ENCODE measurements around the gene NFKBIB.
"Not testable (repeated sequence)": the region's sequence is repeated elsewhere in the genome, so short reads cannot be mapped to it uniquely, and the experiment has no call there.

The NFKBIB gene

DNA sequence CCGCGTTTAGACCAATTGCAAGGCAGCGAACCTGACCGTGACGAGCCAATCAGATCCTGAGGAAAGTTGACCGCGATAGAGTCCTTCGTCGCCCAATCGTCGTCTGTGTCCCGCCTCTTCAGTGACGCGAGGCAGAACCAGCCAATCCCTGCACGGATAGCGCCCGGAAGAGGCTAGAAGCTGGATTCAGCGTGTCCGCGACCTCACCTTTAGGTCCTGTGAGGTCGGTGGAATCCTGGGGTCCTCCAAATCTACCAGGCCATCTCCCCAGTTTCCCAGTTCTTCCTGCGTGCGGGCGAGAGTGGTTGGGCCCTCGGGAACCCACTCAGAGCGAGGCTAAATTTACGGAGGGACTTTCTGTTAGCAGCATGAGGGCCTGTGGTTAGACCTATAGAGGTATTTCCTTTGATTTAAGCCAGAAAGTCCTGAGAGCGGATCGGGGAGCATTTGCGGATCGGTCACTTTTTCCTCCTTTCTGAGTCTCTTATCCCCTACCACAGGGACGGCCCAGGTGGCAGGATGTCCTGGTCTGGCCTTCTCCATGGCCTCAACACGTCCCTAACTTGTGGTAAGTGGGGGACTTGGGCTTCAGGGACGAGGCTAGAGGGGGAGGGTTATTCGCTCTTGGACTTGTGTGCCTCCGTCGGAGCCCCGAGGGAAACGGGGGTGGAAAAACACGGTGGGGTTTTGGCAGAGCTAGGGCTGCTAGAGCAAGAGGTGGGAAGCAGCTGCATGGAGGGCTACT is 31.2 kb downstream of the NFKBIB start, which contains the start of gene MRPS12:
Gene MRPS12, plus strand, starts transcription at position 169 of the 745 bp plus-strand sequence. Its CDS starts 351 bp downstream, at position 520.
- DNase-seq = peak; percentile 95

GRCh38 chr19:38931521-38931793 is 31.7 kb downstream of the NFKBIB start:
- no peak for DNase-seq

GRCh38 chr19:38932425-38933179 is 32.8 kb downstream of the NFKBIB start:
- no peak for DNase-seq

GRCh38 chr19:38933544-38933943 is 33.8 kb downstream of the NFKBIB start:
- DNase-seq = no peak

- no peak for DNase-seq
Measured at GRCh38 chr19:38939957-38940356, 40.2 kb downstream of the NFKBIB start.

- not testable (repeated sequence) for DNase-seq
Measured at GRCh38 chr19:38941466-38941865, 41.7 kb downstream of the NFKBIB start.

DNA sequence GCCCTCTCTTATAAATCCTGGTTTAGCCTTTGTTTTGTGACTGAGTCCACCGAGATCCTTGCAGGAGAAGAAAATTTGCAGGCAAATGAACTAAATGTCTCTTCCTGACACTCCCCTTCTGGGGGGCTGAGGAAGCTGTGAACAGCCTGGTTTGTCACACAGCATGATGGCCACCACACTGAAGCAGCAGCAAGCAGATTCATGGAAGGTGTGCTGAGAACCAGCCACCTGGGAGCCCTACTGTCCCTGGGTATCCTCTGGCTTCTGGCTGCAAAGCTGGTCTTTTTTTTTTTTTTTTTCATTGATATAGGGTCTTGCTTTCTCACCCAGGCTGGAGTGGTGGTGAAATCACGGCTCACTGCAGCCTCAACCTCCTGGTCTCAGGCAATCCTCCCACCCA is 42.2 kb downstream of the NFKBIB start:
- no peak for DNase-seq

DNA sequence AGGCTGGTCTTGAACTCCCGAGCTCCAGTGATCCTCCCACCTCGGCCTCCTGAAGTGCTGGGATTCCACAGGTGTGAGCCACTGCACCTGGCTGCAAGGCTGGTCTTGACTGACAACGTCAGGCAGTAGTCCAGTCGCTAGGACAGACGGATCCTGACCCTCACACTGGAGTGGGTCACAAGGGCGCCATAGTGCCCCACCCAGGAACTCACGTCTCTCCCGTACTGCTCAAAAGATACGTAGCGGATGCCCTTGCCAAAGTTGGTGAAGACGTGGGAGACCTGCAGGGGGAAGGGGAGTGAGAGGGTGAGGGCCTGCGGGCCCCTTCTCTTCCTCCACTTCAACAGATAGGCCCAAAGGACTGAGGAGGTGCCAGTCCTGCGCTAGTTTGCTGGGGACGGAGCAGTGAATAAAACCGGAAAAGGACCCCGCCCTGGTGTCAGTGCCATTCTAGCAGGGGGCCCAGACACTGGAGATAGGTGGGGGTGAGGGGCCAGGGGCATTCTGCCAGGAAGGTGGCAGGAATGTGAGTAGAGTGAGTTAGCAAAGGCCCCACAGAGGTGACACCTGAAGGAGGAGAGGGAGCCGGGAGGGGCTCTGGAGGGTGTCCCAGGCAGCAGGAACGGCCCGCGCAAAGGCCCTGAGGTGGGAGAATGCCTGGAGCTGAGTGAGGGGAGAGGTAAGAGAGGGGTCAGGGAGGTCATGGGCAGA is 42.9 kb downstream of the NFKBIB start:
- DNase-seq = no peak

GRCh38 chr19:38944981-38945506 is 45.3 kb downstream of the NFKBIB start:
- DNase-seq = no peak

DNA sequence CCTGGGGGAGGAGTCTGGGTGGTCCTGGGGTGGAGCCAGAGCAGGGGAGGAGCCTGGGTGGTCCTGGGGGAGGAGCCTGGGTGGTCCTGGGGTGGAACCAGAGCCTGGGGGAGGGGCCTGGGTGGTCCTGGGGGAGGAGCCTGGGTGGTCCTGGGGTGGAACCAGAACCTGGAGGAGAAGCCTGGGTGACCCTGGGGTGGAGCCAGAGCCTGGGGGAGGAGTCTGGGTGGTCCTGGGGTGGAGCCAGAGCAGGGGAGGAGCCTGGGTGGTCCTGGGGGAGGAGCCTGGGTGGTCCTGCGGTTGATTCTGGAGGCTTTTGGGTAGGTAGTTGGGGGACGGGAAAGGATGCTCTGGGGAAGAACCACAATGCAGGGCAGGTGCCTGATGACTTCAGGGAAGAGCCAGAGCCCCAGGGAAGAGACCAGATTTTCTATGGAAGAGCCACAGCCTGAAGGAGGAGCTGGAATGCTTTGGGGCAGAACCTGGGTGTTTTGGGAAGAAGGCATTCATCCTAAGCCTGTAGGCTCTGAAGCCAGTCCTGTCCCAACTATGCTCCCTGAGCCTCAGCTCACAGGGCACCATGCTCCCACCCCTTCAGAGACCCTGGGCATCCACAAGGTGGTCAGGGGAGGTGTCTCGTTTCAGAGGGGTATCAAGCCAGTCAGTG is 45.9 kb downstream of the NFKBIB start:
- DNase-seq = no peak

DNA sequence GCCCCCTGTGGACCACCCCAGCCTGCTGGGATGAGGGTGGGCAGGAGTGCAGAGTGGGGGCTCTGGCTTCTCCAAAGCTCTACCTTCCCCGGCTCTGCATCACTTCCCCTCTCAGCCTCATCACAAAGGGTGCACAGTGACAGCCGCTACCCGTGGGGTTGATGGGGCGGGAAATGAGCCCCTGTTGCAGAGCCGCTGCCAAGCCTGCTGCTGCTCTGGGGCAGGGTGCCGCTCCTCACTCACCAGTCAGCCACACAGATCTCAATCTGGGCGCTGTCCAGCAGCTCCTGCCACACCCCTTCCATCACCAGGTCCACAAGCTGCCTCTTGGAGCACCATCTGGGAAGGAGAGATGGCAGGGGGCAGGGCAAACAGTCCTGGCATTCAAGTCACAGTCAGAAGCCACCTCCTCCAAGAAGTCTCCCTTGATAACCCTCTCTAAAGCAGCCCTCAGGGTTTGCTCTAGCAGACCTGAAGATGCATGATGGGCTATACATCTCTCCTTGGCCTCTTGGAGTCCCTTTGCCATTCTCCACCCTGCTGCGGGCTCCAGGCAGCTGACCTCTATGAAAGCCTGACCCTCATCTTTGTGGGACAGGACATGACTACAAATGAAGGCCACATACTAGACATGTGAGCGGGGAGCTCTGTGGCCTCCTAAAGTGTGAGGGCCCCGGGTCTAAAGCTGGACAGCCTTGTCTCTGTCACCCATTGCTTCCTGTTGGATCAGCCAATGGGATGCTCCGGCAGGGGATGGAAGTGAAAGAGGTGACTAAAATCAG is 46.7 kb downstream of the NFKBIB start:
- no peak for DNase-seq

DNA sequence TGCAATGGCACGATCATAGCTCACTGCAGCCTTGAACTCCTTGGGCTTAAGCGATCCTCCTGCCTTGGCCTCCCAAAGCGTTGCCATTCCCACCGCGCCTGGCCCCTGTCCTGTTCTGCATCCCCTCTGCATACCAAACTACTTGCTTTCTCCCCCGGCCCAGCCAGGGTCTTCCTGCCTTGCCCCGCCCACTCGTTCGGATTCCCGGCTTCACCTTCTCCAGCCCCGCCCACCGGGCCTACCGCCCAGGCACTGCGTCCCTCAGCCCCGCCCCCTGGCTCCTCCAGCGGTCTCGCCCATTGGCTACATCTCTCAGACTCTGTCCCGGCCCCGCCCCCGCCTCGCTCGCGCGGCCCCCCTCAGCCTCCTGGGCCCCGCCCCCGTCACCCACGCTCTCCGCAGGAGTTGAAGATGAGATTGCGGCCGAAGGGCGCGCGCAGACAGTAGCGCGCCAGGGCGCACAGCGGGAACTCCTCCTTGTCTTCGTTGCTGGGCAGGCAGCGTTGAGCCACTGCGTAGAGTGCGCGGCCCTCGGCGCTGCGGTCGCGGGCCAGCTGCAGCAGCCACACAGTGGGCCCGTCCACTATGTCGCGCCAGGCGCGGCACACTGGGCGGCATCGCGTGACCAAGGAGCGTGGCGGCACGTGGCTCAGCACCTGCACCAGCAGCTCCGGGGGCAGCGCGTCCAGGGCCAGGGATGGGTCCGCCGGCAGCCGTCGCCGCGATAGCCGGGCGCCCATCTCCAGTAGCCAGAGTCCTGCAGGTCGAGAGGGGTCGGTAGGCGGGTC is 50.0 kb downstream of the NFKBIB start:
- DNase-seq = peak; percentile 9

DNA sequence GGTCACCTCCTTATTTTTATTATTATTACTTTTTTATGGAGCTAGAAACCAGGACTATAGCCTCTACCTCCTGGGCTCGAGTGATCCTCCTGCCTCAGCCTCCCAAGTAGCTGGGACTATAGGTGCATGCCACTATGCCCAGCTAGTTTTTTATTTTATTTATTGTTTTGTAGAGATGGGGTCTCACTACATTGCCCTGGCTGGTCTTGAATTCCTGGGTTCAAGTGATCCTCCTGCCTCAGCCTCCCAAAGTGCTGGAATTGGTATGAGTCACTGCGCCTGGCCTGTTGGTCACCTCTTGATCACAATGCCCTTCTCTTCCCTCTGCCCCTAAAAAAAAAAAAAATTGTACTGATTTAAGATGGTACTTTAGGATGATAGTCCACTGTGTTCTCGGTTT is 51.4 kb downstream of the NFKBIB start:
- DNase-seq = no peak

DNA sequence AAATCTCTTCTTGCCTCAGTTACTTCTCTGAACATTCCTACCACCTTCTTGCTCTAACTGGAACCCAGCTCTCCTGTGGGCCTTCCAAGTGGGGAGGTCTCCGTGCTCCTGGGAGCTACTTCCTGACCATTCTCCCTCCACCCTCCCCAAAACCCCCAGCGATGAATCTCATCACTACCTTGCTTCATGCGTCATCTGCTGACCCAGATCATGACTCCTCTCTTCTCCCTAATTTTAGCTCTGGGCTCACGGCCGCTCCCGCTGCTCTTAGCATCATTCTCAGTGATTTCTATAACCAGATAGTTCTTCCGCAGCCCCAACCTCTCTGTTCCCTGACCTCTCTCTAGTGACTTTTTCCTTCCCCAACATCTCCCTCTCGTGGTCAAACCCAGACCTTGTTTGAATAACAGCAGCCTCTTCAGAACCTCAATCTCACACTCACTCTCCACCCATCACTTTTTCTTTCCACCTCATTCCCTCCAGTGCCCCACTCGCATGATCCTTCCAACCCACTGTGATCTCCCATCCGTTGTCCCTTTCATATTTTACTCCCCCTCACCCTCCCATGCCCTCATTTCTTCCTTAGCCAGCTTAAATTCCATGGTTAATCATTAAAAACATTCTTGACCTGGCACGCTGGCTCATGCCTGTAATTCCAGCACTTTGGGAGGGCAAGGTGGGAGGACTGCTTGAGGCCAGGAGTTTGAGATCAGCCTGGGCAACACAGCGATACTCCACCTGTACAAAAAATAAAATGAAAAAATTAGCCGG is 52.8 kb downstream of the NFKBIB start:
- no peak for DNase-seq

GRCh38 chr19:38953677-38954076 is 53.9 kb downstream of the NFKBIB start:
- no peak for DNase-seq

- no peak for DNase-seq
Measured at GRCh38 chr19:38956264-38956663, 56.5 kb downstream of the NFKBIB start.

- DNase-seq = no peak
Measured at GRCh38 chr19:38958301-38958700, 58.5 kb downstream of the NFKBIB start.
